Measurements from ENCODE around the gene CLMP. TPM values are rescaled to one million over a fixed set of nuclear protein-coding genes. Genes with fewer than 3 reads are reported as not detected.

Gene CLMP
- total and polyA plus RNA-seq, 2 donors (not counting 3 experiments of a cell fraction or from before 2014, with no cell fraction given) = 0.03 to 0.18 TPM

- no peak overlapping the region for H3K27ac ChIP-seq (ENCODE audit: insufficient read depth, low read depth, low read length)
- no peak for DNase-seq (ENCODE audit: low read depth, low spot score)
These were observed 24.1 kb upstream of the CLMP start for GRCh38 chr11:123219066-123219690.

More at GRCh38 chr11:123219066-123219690, 24.1 kb upstream of the CLMP start:
- Histone ChIP-seq H3K9ac (replicated peaks; ENCODE audit: extremely low read depth, insufficient read depth, low read length) (no peak overlapping the region), H3K4me3 (replicated peaks in 1 of 3; ENCODE audit: insufficient read depth in 1 of 3, low read depth in 1 of 3, low read length in 3 of 3) (no peak overlapping the region), H3K4me2 (ENCODE audit: insufficient read depth, low read length) (no peak overlapping the region), H3K27me3 (ENCODE audit: control insufficient read depth in 2 of 2, insufficient read depth in 2 of 2, low read length in 2 of 2) (no peaks in the 10 kb centered on the region), H3K79me2 (ENCODE audit: control insufficient read depth, insufficient read depth, low read length) (no peaks in the 10 kb centered on the region), H3K9me3 (replicated peaks; ENCODE audit: control insufficient read depth, insufficient read depth, low read length) (no peaks in the 10 kb centered on the region), H3K36me3 (ENCODE audit: control insufficient read depth in 2 of 2, extremely low read depth in 1 of 2, insufficient read depth in 2 of 2, low read length in 2 of 2) (no peaks in the 10 kb centered on the region), H4K20me1 (replicated peaks; ENCODE audit: control insufficient read depth, extremely low read depth, insufficient read depth, low read length) (no peaks in the 10 kb centered on the region), H3K4me1 (ENCODE audit: control insufficient read depth, extremely low read depth, insufficient read depth, low read length) (peaks cover 9% of the 10 kb centered on the region), H3K9me1 (replicated peaks; ENCODE audit: control insufficient read depth, extremely low read depth, insufficient read depth, low read length) (no peaks in the 10 kb centered on the region), H2AFZ (ENCODE audit: low read depth, low read length) (no peak overlapping the region)
- dilution Hi-C loops (cut with MboI; ENCODE audit: extremely low pct_ligation_motif_present, low sequenced_read_pairs) (no loop called here), intact Hi-C loops (cut with micrococcal nuclease) (no loop called here)
- no TSS peak for BruUV-seq (replicated peaks)
- no peak for FAIRE-seq
- TF ChIP-seq POLR2A (IDR thresholded peaks at IDR 0.05; ENCODE audit: low read depth, low read length) (no peak), CTCF (IDR thresholded peaks at IDR 0.05; ENCODE audit: extremely low read depth in 1 of 2, insufficient read depth in 1 of 2, low read depth in 1 of 2, low read length in 2 of 2) (no peak), EZH2 (IDR thresholded peaks at IDR 0.05; ENCODE audit: borderline replicate concordance, low read depth, low read length, severe bottlenecking) (no peak), FOS (IDR thresholded peaks at IDR 0.05; ENCODE audit: borderline replicate concordance, insufficient read depth, low read length) (no peak), MAX (IDR thresholded peaks at IDR 0.05; ENCODE audit: insufficient read depth, insufficient read length) (no peak), MYC (IDR thresholded peaks at IDR 0.05; ENCODE audit: low read depth, low read length) (no peak), GATA2 (IDR thresholded peaks at IDR 0.05; ENCODE audit: insufficient read depth, insufficient read length, low read depth, low read length) (no peak), POLR2AphosphoS5 (IDR thresholded peaks at IDR 0.05; ENCODE audit: insufficient read depth, low read depth, low read length) (no peak), JUN (IDR thresholded peaks at IDR 0.05; ENCODE audit: borderline replicate concordance, insufficient read depth, insufficient read length, low read depth) (no peak)
- CTCF ChIA-PET = interaction anchor here (1.2 to 2.2 kb wide), 5 partner anchors 8 to 116 kb away, joined by 3 to 8 read pairs (median 4); no protein-coding TSS in a partner anchor
- POLR2A ChIA-PET = no interaction called here
